Smooth muscle cell of the brain vasculature (primary cell): ENCODE data around the gene NAA15.
"Not testable (repeated sequence)": the region's sequence is repeated elsewhere in the genome, so short reads cannot be mapped to it uniquely, and the experiment has no call there.

Experiments used
- DNase-seq: peaks from one replicate; pipeline ENCODE4 v3.0.0-alpha.2; 2012; ENCODE audit warnings: low read depth, low spot score

The NAA15 gene

GRCh38 chr4:139297001-139297410 is 4.3 kb upstream of the NAA15 start:
- DNase-seq = no peak

GRCh38 chr4:139299536-139299935 is 1.8 kb upstream of the NAA15 start:
- DNase-seq = no peak

GRCh38 chr4:139300431-139301112 is 733 bp upstream of the NAA15 start:
- no peak for DNase-seq

GRCh38 chr4:139301821-139302611 is 711 bp downstream of the NAA15 start, which contains the start of gene NDUFC1:
TSS of gene NDUFC1 (minus strand) at chr4:139302477. CDS start at chr4:139295798, 6,679 bp downstream.
- no peak for DNase-seq

GRCh38 chr4:139304920-139305319 is 3.6 kb downstream of the NAA15 start:
- no peak for DNase-seq

GRCh38 chr4:139311909-139312308 is 10.6 kb downstream of the NAA15 start:
- DNase-seq = no peak

DNA sequence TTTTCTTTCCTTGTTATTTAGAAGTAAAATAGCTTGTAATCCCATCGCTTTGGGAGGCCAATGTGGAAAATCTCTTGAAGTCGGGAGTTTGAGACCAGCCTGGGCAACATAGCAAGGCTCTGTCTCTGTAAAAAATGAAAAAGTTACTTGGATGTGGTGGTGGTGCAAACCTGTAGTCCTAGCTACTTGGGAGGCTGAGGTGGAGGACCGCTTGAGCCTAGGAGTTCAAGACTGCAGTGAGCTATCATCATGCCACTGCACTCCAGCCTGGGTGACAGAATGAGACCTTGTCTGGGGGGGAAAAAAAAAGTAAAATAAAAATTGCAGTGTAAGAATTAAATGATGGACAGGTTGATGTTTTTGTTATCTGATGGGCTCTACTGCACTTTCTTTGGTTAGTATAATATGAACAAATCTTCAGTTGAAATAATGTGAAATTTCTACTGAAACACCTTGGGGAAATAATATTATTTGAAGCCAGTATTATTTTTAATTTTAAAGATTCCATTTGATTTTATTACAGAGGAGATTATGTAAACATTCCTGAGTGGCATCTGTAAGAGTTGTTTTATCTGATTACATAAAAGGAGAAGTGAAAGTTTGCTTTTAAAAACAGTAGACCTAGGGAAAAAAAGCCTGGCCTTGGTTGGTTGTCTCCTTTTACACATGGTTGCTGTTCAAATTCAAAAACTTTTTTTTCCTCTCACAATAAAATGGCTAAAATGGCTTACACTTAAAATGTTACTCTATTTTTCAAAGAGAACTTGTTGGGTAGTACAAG is 11.4 kb downstream of the NAA15 start:
- no peak for DNase-seq

- not testable (repeated sequence) for DNase-seq
Observed at GRCh38 chr4:139313414-139313813, 12.1 kb downstream of the NAA15 start.

GRCh38 chr4:139314047-139314800 is 12.9 kb downstream of the NAA15 start:
- no peak for DNase-seq

DNA sequence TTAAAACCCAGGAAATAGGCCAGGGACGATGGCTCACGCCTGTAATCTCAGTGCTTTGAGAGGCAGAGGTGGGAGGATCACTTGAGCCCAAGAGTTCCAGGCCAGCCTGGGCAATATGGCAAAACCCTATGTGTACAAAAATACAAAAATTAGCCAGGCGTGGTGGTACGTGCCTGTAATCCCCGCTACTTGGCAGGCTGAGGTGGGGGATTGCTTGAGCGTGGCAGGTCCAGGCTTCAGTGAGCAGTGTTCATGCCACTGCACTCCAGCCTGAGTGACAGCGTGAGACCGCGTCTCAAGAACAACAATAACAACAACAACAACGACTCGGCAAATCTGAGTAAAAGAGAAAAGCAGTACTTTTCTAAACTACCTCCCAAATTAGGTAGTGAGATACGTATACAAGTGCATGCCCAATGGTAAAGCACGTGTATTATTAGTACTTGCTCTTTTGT is 13.9 kb downstream of the NAA15 start:
- DNase-seq = no peak

DNA sequence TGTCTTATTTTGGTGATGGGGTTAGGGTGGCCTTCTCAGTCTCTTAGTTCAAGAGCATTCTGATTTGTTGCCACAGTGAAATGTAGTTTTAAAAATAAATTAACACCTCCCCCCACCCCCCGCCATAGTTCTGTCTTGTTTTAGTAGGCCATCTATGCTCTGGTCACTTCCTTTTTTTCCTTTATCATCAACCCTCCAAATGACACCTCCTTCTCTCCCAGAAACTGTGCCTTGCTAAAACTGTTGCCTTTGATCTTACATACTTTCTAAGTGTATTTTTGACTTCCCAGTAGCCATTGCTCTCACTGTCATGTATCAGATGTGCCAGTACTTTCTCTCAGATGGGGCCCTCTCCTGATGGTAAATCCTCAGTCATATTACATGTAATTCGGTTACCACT is 15.4 kb downstream of the NAA15 start:
- DNase-seq = no peak

GRCh38 chr4:139317635-139318034 is 16.3 kb downstream of the NAA15 start:
- no peak for DNase-seq

- DNase-seq = no peak
Observed at GRCh38 chr4:139319571-139319970, 18.3 kb downstream of the NAA15 start.

DNA sequence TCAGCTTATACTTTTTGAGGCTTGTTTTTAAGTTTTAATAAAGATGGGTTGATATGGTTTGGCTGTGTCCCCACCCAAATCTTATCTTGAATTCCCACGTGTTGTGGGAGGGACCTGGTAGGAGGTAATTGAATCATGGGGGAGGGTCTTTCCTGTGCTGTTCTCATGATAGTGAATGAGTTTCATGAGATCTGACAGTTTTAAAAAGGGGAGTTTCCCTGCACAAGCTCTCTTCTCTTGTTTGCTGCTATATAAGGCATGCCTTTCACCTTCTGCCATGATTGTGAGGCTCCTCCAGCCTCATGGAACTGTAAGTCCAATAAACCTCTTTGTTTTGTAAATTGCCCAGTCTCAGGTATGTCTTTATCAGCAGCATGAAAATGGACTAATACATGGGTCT is 20.8 kb downstream of the NAA15 start:
- not testable (repeated sequence) for DNase-seq

DNA sequence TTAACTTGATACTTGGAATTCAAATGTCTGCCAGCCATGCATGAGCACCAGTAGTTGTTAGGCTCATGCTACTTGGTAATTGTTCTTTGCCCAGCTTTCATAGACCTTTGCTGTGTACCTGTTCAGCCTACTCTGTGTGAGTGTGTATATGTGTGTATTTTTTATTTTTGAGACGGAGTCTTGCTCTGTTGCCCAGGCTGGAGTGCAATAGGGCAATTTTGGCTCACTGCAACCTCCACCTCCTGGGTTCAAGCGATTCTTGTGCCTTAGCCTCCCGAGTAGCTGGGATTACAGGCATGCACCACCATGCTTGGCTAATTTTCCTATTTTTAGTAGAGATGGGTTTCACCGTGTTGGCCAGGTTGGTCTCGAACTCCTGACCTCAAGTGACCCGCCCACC is 21.2 kb downstream of the NAA15 start:
- DNase-seq = not testable (repeated sequence)

DNA sequence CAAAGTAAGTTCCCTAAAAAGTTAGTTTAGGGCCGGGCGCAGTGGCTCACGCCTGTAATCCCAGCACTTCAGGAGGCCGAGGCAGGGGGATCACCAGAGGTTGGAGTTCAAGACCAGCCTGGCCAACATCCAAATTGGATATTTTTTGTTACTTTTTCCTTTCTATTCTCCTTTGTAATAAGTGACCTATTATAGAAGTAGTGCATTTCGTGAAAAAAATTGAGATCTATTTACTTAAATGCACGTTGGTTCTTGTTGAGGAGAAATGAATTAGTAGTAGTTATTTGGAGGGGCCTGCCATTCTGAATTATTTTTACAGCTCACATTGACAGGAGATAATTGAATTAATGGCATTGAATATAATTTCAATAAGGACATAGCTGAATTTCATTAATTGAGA is 23.3 kb downstream of the NAA15 start:
- no peak for DNase-seq

- no peak for DNase-seq
Observed at GRCh38 chr4:139329665-139330200, 28.4 kb downstream of the NAA15 start.

DNA sequence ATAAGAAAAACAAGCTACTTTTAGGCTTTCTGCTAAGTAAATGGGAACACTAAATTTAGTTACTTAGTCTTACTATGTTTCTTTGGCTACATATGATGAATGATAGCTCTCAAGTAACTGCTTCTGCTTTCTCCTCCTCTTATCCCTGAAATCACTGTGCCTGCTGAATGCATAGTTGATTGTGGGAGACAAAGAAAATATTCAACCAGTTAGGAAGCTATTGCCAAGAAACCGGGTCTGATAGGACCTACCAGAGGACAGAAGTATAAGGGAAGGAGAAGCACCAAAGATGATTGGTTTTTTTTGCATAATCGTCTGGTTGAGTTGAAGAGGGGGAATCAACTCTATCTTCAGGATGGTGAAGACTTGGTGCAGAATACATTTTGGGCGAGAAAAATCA is 29.0 kb downstream of the NAA15 start:
- no peak for DNase-seq

GRCh38 chr4:139331185-139331584 is 29.9 kb downstream of the NAA15 start:
- no peak for DNase-seq

- no peak for DNase-seq
Observed at GRCh38 chr4:139333046-139333445, 31.7 kb downstream of the NAA15 start.

DNA sequence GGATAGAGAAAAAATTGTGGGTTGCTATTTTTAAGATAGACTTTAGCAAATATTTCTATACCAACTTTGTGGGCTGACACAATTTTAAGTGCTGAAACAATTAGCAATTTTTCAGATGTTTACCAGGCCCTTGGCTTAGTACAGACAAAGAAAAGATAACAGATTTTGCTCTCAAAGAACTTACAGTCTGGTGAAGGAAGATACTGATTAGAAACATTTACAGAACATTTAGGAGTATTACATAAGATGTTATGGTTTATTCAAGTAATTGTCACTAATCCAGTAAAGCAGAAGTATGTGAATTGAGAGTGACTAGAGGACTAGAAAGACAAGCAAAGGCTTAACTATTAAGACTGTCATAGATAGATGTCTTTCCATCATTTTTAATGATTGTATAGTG is 36.3 kb downstream of the NAA15 start:
- DNase-seq = no peak
